Right hindlimb (tissue), 1 donor: ENCODE measurements around the gene KCND2.
A peak's percentile ranks its signal among the peaks of the same experiment; 100 is the strongest.
"Not testable (repeated sequence)": the region's sequence is repeated elsewhere in the genome, so short reads cannot be mapped to it uniquely, and the experiment has no call there.

Experiments used
- DNase-seq: peaks from one replicate; pipeline ENCODE4 v3.0.0-alpha.2; 2018

The KCND2 gene

DNA sequence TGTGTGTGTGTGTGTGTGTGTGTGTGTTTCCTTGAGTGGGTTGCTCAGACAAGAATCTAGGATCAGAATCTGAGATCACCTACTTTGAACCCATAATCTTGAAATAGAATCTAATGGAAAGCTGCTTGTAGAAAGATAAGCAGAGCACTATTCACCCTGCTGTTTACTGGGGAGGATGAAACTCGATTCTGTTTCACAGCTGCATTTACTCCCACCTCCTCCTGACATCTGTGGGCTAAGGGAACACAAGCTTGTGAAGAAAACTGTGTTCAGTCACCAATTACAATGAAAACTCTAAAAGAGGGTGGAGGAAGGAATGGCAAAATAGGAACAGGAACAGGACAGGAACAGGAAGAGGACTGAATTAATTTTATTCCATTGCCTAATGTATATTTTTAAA, 315.4 kb downstream of the KCND2 start:
- DNase-seq: no peak

- DNase-seq: no peak
These were observed 315.9 kb downstream of the KCND2 start for GRCh38 chr7:120588862-120589261.

DNA sequence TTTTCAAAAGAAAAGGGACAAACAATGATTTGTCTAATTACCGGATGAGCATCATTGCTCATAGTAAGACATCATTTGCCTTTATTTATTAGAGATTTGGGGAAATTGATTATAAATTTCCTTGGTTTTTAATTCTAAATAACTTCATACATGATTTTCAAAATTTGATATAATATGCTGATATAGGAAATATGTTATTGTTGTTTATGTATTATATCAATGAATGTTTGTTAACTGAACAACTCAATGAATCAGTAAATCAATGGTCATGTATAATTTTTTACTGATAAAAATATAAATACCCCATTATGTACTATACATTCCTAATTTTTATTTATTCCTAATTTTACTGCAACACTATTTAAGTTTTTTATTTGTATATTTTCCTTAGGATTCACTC, 327.6 kb downstream of the KCND2 start:
- DNase-seq: no peak

- DNase-seq: no peak
These were observed 330.4 kb downstream of the KCND2 start for GRCh38 chr7:120603366-120603765.

- DNase-seq: no peak
These were observed 336.3 kb downstream of the KCND2 start for GRCh38 chr7:120609136-120609753.

DNA sequence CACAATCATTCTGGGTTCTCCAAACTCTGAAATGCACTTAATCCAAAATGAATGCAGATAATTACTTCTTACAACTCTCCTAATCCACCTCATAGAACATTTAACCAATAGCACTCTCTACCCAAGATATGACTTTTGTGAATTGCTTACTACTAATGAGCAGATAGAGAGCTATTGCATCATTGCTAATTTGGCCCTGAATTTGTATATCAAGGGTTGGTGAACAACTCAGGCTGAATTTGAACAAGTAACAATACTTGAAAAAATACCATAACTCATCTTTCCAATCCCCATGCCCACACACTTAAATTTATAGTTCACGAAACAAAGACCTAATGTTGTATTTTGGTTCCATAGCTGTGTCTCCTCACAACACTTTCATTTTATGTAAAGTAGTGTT, 339.0 kb downstream of the KCND2 start:
- no peak for DNase-seq

DNA sequence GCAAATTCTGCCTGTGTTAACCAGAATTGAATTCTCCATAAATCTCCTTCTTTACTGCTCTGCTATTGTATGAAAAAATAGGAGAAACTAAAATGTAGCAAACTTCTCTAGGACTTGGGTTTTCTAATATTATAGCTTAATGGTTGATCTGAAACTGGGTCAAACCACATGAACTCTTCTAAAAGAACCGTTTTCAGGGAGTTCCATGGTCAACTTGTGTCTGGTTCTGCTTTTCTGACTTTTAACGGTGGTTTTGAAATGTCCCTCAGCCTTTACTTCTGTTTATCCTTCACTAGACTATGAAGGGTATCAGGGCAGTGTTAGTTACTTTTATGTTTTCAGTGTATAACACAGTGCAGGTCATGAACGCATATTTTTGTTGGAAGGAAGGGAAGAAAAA, 342.7 kb downstream of the KCND2 start:
- no peak for DNase-seq

DNA sequence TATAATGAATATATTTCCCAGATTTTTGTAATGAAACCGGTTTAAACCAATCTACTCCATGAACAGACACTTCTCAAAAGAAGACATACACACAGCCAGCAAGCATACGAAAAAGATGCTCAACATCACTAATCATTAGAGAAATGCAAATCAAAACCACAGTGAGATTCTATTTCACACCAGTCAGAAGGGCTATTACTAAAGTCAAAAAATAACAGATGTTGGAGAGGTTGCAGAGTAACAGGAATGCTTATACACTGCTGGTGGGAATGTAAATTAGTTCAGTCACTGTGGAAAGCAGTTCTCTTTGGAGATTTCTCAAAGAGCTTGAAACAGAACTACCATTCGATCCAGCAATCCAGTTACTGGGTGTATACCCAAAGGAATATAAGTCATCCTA, 344.3 kb downstream of the KCND2 start:
- no peak for DNase-seq

- no peak for DNase-seq
These were observed 355.3 kb downstream of the KCND2 start for GRCh38 chr7:120628251-120628650.

GRCh38 chr7:120639884-120640283, 366.9 kb downstream of the KCND2 start:
- DNase-seq: no peak

- DNase-seq: no peak
These were observed 373.0 kb downstream of the KCND2 start for GRCh38 chr7:120645966-120646365.

- no peak for DNase-seq
These were observed 381.3 kb downstream of the KCND2 start for GRCh38 chr7:120654241-120654640.

- no peak for DNase-seq
These were observed 385.5 kb downstream of the KCND2 start for GRCh38 chr7:120658516-120658915.

- no peak for DNase-seq
These were observed 389.3 kb downstream of the KCND2 start for GRCh38 chr7:120662291-120662690.

GRCh38 chr7:120665068-120665467, 392.1 kb downstream of the KCND2 start:
- no peak for DNase-seq

DNA sequence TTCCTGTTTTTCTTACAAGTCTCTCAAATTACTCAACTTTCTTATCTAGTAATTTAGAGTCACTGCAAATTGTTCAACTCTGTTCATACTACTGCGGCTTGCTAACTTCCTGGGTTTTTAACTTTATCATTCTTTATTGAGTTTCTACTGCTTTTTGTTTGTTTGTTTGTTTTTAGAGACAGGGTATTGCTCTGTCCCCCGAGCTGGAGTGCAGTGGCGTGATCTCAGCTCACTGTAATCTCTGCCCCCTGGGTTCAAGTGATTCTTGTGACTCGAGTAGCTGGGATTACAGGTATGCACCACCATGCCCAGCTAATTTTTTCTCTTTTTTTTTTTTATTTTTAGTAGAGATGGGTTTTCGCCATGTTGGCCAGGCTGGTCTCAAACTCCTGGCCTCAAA, 402.1 kb downstream of the KCND2 start:
- no peak for DNase-seq

DNA sequence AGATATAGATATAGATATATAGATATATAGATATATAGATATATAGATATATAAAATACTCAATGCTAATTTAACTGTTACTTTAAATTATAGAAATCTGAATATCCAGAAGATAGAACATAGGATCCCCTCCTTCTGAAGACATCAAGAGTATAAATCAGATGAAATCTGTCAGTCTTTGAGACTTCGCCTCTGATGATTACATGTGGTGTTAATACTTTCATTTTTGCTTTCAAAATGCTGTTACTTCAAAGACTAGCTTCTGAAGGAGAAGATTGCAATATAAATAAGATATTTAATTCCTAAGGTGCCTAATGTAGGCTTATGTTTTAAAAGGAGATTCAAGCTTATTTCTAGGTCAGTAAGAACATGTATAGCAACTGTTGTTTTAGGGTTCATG, 404.6 kb downstream of the KCND2 start:
- no peak for DNase-seq

DNA sequence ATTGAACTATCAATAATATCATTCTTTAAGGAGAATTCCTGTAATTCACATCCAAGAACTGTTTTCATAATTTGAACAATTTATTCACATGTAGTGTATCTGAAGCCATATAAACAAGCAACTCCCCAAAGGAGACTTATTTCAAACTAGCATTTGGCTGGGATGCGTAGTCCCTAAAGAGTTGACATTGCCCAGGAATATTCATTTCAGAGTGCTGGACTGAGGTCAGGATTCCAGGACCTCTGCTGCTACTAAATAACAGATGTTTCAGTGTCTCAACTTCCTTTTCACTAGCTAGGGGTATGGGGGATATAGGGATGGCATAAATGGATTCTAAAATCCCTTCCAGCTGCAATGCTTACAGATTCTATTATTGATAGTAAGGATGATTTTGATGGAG, 408.0 kb downstream of the KCND2 start:
- DNase-seq: peak; percentile 35

- DNase-seq: no peak
These were observed 411.5 kb downstream of the KCND2 start for GRCh38 chr7:120684463-120684862.

DNA sequence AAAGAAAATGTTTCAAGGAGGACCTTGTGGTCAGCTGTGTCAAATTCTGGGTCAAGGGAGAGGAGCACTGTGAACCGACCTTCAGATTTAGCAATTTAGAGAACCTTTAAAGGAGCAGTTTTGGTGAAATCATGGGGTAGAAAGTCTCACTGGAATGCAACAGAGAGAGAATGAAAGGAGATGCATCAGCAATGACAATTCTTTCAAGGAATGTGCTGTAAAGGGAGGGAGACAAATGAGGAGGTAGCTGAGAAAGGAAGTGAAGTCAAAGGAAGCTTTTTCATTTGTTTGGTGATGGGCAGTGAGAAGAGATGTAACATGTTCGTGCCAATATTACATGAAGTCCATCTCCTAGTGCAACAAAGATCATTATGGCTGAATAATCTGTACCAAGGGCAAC, 418.9 kb downstream of the KCND2 start:
- DNase-seq: no peak

DNA sequence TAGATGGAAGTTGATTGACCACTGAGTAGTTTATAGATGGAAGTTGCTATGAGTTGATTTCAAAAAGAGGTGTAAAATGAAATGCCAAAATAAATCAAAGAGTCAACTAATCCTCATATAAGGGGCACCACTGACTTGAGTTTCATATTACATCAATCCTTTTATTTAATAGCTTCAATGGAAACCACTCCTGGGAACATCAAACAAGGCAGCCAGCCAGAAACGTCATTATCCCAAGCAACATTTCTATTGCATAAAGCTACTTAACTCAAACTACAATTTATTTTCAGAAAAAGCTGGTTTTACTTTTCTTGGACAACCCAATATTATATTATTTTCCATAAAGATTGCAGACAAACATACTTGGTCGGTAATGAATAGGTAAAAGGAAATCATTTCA, 422.9 kb downstream of the KCND2 start:
- DNase-seq: no peak

DNA sequence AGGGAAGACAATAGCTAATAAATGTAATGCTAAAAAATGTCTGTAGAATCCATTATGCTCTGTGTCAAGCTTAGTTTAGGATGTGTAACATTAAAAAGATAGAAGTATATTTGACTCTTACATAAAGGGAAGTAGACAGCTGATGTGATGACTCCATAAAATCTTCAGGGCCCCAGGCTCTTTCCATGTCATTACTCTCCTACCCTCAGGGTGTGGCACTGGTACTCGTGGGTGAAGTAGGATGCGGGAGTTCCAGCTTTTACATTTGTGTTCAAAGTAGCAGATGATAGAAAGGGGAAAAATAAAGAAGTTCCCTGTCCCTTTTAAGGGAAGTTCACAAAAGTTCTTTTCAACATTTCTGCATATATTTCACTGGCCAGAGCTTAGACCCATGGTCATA, 427.8 kb downstream of the KCND2 start:
- DNase-seq: no peak

GRCh38 chr7:120702408-120702807, 429.4 kb downstream of the KCND2 start:
- not testable (repeated sequence) for DNase-seq

DNA sequence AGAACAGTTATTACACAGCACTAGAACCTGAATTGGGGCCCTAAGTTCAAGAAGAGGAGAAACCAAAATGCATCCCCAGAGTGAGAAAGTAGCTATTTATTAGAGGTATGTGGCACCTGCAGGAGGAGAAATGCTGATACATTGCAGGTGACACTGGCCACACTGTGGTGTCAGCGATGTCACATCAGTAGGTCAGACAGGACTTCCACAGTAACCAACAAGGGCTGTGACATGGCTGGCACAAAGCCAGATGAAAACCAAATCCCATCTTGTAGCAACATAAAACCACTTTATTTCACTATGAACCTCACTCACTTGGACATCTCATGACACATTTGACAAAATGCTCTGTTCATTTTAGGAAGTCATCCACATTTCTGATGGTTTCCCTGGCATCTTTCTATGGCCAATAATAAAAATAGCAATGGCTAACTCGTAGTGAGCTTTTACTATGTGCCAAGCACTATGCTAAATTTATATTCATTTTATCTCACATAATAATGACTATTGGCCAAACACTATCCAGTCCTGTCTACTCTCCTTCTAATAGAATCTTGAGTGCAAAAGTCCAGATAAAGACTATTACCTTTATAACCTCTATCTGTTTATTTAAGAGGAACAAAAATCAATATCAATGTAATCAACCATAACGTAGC, 430.7 kb downstream of the KCND2 start:
- no peak for DNase-seq
